22Rv1 (cell line): Measurements from ENCODE around the gene NME2.

ENCODE experiments used
- CTCF ChIP-seq: fragments of 450-650 bp; IDR thresholded peaks from 2 replicates; pipeline ENCODE4 v1.5.1; 2017; ENCODE audit warnings: mild to moderate bottlenecking
- ZFX ChIP-seq: fragments of 450-650 bp; IDR thresholded peaks from 2 replicates; pipeline ENCODE4 v1.6.1; 2017; ENCODE audit warnings: antibody characterized with exemption, borderline replicate concordance

GRCh38 chr17:51149163-51149562 is 17.0 kb upstream of the NME2 start:
- TF ChIP-seq CTCF, result no peak
- TF ChIP-seq ZFX, result no peak
